ENCODE measurements around the gene ECSCR. TPM values are rescaled to one million over a fixed set of nuclear protein-coding genes. Genes with fewer than 3 reads are reported as not detected.

ECSCR gene
- total and polyA plus RNA-seq, 2 of the 8 experiments (the other 6 are each of a cell fraction or from before 2014, with no cell fraction given), result 2.7 to 7.2 TPM

DNA sequence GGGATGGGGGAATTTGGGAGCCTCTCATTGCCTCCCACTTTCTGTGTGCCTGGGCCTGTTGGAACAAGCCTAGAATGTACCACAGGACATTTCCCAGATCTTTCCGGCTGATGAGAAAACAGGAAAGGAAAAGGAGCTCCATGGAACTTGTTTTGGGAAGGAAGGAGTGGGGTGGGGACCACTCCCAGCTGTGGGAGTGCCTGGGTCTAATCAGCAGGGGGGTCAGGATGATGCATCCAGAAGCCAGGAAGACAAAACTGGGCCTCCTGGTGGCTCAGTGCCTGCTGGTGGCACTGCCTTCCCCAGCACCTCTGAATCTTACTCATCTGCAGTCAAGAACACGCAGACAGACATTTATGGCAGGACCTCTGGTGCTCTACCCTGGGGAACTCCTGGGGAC is 11.0 kb upstream of the ECSCR start (continued):
- TF ChIP-seq CTBP2 (IDR thresholded peaks at IDR 0.05; ENCODE audit: borderline replicate concordance, insufficient read depth, insufficient read length, low read length), result no peak
